Hematopoietic multipotent progenitor cell treated with erythropoietin and hydrocortisone succinate and interleukin-3 and kit ligand, for 6 days (in vitro differentiated cells): ENCODE measurements around the gene ARHGAP8.

Experiments
- DNase-seq: peaks from one replicate; pipeline ENCODE4 v3.0.0-alpha.2; 2015

ARHGAP8 gene

GRCh38 chr22:44776605-44777363, 24.4 kb downstream of the ARHGAP8 start:
- DNase-seq = no peak

- no peak for DNase-seq
Measured at GRCh38 chr22:44777364-44777755, 25.0 kb downstream of the ARHGAP8 start.

- DNase-seq = no peak
Measured at GRCh38 chr22:44780876-44781449, 28.6 kb downstream of the ARHGAP8 start.

GRCh38 chr22:44782363-44782963, 30.1 kb downstream of the ARHGAP8 start:
- no peak for DNase-seq

- no peak for DNase-seq
Measured at GRCh38 chr22:44783091-44783490, 30.7 kb downstream of the ARHGAP8 start.

GRCh38 chr22:44783581-44783980, 31.2 kb downstream of the ARHGAP8 start:
- DNase-seq = no peak

GRCh38 chr22:44786136-44786535, 33.8 kb downstream of the ARHGAP8 start:
- DNase-seq = no peak

- no peak for DNase-seq
Measured at GRCh38 chr22:44786610-44787009, 34.2 kb downstream of the ARHGAP8 start.

GRCh38 chr22:44787832-44788231, 35.5 kb downstream of the ARHGAP8 start:
- no peak for DNase-seq

GRCh38 chr22:44793106-44793505, 40.7 kb downstream of the ARHGAP8 start:
- no peak for DNase-seq

GRCh38 chr22:44793506-44794172, 41.3 kb downstream of the ARHGAP8 start:
- DNase-seq = no peak

- DNase-seq = no peak
Measured at GRCh38 chr22:44795701-44796630, 43.6 kb downstream of the ARHGAP8 start.

GRCh38 chr22:44797181-44797725, 44.9 kb downstream of the ARHGAP8 start:
- no peak for DNase-seq

GRCh38 chr22:44799077-44799945, 46.9 kb downstream of the ARHGAP8 start:
- DNase-seq = no peak

- DNase-seq = peak; percentile 58
Measured at GRCh38 chr22:44799946-44800634, 47.7 kb downstream of the ARHGAP8 start.

- no peak for DNase-seq
Measured at GRCh38 chr22:44801476-44801875, 49.1 kb downstream of the ARHGAP8 start.

- DNase-seq = no peak
Measured at GRCh38 chr22:44802071-44802700, 49.8 kb downstream of the ARHGAP8 start.

GRCh38 chr22:44802956-44803355, 50.6 kb downstream of the ARHGAP8 start:
- no peak for DNase-seq

GRCh38 chr22:44804327-44804726, 52.0 kb downstream of the ARHGAP8 start:
- no peak for DNase-seq

GRCh38 chr22:44805711-44806110, 53.3 kb downstream of the ARHGAP8 start:
- no peak for DNase-seq
